ENCODE data around the gene GABRD.

Gene GABRD

DNA sequence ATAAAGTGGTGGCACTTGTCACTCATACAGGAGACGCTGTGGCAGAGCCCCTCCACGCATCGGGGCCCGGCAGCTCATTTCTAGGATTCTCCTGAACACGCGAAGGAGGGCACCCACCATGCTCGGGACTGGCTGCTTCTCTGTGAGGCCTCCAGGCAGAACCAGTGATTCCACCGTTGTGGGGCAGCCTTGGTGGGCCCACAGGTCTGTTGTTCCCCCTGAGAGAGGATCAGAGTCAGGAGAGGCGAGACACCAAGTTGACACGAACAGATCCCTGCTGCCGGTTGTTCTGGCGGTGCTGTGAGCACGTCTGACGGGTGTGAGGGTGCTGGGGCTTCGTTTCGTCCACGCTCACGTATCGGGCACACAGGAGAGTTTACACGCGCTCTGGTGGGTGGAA lies 57.7 kb downstream of the GABRD start:
- DNase-seq (ENCODE audit: low read depth in 2 of 2) = no peak

DNA sequence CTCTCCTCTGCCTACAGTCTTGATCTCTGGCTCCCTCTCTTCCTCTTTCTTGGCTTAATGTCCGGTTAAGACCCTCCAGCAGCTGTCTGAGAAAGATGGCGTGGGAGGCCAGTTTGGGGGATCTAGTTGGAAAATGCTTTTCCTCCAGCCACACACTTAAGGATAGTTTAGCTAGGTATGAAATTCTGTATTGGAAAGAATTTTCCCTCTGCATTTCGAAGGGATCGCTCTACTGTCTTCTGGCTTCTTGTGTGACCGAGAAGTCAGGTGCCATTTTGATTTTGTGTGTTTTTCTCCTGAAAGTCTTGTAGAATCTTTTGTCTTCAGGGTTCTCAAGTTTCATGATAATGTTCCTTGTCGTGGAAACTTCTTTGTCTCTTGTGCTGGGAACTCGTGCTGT lies 59.0 kb downstream of the GABRD start:
- no peak for DNase-seq (ENCODE audit: low read depth in 2 of 2)

DNA sequence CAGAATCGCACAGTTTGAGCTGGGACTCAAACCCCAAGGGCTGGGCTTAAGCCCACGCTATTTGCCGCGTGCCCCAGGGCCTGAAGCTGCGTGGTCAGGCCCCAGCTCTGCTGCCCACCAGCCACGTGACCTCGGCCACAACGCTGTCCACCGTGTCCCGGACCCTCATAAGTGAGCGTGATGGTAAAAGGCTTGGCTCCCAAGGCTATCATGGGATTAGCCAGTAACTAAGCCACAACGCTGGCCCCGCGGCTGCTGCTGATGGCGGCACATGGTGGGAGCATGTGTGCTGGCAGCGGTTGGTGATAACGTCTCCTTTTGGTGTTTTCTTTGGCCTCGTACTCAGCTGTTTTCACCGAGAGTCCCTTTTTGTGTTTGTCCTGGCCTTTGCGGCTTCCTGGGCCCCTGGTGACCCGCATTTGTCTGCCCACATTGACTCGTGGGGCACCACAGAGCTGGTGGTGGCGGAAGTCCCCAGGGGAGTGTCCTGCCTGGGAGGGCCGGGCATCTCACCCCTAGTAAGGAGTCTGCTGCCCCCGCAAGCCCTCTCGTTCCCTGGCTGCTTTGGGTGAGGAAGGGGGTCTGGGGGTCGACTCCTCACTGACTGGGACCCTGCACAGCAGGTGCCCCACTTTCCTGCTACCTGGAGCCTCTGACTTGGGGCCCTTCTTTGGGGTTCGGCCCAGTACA lies 60.4 kb downstream of the GABRD start:
- DNase-seq (ENCODE audit: low read depth in 2 of 2) = no peak

DNA sequence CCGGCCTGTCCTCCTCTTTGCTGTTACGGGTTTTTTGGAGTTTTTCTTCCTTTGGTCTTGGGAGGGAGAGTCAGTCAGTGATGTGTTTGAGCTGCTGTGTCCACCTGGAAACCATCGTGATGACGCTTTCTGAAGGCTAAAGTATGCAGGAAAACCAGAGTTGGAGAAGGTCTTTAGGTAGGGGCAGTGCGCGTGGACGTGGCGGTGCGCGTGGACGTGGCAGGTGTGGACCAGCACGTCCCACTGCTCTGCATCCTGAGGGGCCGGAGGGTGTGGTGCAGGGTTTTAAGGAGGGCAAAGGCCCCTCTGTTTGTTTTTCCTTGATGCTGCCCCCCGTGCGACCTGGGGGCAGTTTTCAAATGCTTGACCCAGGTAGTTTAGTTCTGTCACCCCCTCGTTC lies 61.0 kb downstream of the GABRD start:
- DNase-seq (ENCODE audit: low read depth in 2 of 2) = no peak
